Mammary epithelial cell (primary cell): ENCODE data around the gene NR5A1.

Experiments used
- EZH2 ChIP-seq: IDR thresholded peaks from 2 replicates; pipeline ENCODE4 v1.6.1; 2012; ENCODE audit warnings: low read length, inconsistent platforms, borderline replicate concordance
- TF ChIP-seq, protein P1 (sequence below), 2 donors: IDR thresholded peaks in 1 of 2; conservative IDR thresholded peaks in 1 of 2; 2 replicates each; pipeline ENCODE4 v1.5.1; 2011 to 2012; ENCODE audit warnings: inconsistent platforms in 2 of 2, low read length in 2 of 2, mild to moderate bottlenecking in 2 of 2, control low read depth in 1 of 2, low read depth in 1 of 2; ENCODE audit not compliant: insufficient read depth in 1 of 2; ENCODE audit errors: extremely low read depth in 1 of 2

DNA sequence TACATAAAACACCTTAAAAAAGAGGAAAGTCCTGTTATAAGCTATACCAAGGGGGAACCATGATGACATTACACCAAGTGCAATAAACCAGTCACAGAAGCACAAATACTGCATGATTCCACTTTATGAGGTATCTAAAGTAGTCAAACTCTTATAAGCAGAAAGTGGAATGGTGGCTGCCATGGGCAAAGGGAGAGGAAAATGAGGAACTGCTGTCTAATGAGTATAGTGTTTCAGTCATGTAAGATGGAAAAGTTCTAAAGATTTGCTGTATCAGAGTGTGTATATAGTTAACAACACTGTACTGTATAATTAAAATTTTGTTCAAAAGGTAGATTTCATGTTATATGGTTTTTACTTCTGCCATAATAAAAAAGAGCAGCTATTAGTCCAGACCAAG, 34.6 kb upstream of the NR5A1 start:
- TF ChIP-seq EZH2, result no peak
- TF ChIP-seq, protein P1, sequence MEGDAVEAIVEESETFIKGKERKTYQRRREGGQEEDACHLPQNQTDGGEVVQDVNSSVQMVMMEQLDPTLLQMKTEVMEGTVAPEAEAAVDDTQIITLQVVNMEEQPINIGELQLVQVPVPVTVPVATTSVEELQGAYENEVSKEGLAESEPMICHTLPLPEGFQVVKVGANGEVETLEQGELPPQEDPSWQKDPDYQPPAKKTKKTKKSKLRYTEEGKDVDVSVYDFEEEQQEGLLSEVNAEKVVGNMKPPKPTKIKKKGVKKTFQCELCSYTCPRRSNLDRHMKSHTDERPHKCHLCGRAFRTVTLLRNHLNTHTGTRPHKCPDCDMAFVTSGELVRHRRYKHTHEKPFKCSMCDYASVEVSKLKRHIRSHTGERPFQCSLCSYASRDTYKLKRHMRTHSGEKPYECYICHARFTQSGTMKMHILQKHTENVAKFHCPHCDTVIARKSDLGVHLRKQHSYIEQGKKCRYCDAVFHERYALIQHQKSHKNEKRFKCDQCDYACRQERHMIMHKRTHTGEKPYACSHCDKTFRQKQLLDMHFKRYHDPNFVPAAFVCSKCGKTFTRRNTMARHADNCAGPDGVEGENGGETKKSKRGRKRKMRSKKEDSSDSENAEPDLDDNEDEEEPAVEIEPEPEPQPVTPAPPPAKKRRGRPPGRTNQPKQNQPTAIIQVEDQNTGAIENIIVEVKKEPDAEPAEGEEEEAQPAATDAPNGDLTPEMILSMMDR (conservative IDR thresholded peaks at IDR 0.05 in 1 of 2, IDR thresholded peaks at IDR 0.05 in 1 of 2; ENCODE audit: extremely low read depth in 1 of 2, insufficient read depth in 1 of 2, low read depth in 1 of 2, low read length in 2 of 2), result no peak
